ENCODE data around the gene ZSWIM4.

DNA sequence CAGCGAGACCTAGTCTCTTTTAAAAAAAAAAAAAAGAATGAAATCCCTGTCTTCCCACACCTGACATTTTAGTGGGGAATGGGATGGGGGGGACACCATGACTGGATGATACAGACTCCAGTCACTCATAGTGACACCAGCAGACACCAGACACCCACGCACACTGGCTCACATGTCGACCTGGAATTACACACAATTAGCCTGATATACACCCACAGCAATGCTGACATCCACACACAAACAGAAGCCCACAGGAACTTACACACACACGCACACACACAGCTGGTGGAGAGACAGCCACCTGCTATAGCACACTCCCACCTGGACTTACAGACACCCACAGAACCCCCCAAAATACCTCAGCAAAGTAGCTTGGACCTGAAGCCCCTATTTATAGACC, 73.4 kb downstream of the ZSWIM4 start:
- no peak for TF ChIP-seq POLR2A (IDR thresholded peaks at IDR 0.05; ENCODE audit: low read length)
- TF ChIP-seq GATA1 (IDR thresholded peaks at IDR 0.05; ENCODE audit: low read depth, low read length): no peak
